Neural progenitor cell (in vitro differentiated cells): Measurements from ENCODE around the gene KRTAP2-1.
"Not testable (repeated sequence)": the region's sequence is repeated elsewhere in the genome, so short reads cannot be mapped to it uniquely, and the experiment has no call there.

Experiments used
- EZH2 ChIP-seq: fragments of 200-600 bp; sonication (generic); IDR thresholded peaks from 2 replicates; pipeline ENCODE4 v1.6.1; 2017; ENCODE audit warnings: antibody characterized with exemption, mild to moderate bottlenecking, moderate library complexity
- EZH2phosphoT487 ChIP-seq: fragments of 200-600 bp; sonication (generic); IDR thresholded peaks from 2 replicates; pipeline ENCODE4 v1.6.1; 2017; ENCODE audit warnings: antibody characterized with exemption
- TF ChIP-seq, protein P1 (sequence below): fragments of 200-600 bp; sonication (generic); IDR thresholded peaks from 2 replicates; pipeline ENCODE4 v1.5.1; 2017; ENCODE audit warnings: antibody characterized with exemption, mild to moderate bottlenecking

DNA sequence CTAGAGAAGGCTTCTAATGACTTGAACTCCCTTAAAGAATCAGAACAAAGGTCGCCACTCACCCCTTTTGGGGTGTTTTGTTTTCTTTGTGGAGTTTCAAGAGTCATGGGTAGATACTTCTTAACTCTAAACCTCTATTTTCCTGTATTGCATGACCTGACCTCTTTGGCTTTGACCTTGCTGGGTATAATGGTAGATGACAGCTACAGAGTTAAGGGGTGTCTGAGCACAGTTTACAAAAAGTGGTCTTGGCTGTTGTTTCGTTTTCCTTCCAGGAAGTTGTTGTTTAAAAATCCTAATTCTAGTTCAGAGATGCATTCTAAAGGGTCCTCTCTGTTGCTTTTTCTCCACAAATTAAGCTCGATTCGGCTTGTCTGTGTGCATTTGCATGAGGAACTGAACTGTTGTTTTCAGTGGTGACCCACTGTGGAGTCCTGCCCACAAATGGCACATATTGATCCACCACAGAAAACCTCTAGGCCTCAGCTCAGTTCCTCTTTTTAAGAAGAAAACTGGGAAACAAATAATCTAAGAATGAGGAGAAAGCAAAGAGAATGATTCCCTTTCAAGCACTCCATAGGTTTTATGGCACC, 41.7 kb upstream of the KRTAP2-1 start:
- TF ChIP-seq, protein P1, sequence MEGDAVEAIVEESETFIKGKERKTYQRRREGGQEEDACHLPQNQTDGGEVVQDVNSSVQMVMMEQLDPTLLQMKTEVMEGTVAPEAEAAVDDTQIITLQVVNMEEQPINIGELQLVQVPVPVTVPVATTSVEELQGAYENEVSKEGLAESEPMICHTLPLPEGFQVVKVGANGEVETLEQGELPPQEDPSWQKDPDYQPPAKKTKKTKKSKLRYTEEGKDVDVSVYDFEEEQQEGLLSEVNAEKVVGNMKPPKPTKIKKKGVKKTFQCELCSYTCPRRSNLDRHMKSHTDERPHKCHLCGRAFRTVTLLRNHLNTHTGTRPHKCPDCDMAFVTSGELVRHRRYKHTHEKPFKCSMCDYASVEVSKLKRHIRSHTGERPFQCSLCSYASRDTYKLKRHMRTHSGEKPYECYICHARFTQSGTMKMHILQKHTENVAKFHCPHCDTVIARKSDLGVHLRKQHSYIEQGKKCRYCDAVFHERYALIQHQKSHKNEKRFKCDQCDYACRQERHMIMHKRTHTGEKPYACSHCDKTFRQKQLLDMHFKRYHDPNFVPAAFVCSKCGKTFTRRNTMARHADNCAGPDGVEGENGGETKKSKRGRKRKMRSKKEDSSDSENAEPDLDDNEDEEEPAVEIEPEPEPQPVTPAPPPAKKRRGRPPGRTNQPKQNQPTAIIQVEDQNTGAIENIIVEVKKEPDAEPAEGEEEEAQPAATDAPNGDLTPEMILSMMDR: not testable (repeated sequence)
- TF ChIP-seq EZH2, EZH2phosphoT487: not testable (repeated sequence)
